ENCODE results near the gene EXT2. TPM values are rescaled to one million over a fixed set of nuclear protein-coding genes. Genes with fewer than 3 reads are reported as not detected.

Gene EXT2
- total RNA-seq, 1 donor: 174 TPM

DNA sequence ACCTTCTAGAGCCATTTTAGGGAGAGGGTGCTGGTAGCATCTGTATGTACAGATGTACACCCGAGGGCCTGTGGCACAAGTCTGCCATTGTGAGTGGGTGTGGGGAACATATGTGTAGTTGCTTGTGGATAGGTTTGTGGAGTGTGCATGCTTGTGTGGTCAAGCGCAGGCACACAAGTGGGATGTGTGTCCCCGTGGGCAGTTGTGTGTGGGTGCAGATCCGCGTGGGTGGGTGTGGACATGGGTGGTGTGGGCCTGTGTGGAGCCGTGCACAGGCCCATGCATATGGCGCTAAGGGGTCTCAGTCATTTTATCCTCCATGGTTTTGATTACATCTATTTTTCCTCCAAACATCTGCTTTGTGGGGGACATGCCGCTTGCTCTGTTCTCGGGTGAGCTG, 185.7 kb downstream of the EXT2 start:
- Histone ChIP-seq H3K4me1 (ENCODE audit: insufficient read depth, low read length) (no peaks in the 10 kb centered on the region), H3K9me3 (ENCODE audit: low read depth, low read length) (no peaks in the 10 kb centered on the region), H3K79me2 (ENCODE audit: insufficient read depth, low read length) (no peaks in the 10 kb centered on the region), H3K4me2 (ENCODE audit: insufficient read depth, low read length) (no peak overlapping the region), H3K4me3 (ENCODE audit: insufficient read depth, low read length) (no peak overlapping the region), H3K27ac (ENCODE audit: low read depth, low read length) (no peak overlapping the region), H3K27me3 (ENCODE audit: insufficient read depth, low read length) (no peaks in the 10 kb centered on the region), H2AFZ (ENCODE audit: low read length) (no peak overlapping the region), H4K20me1 (ENCODE audit: insufficient read depth, low read length) (no peaks in the 10 kb centered on the region), H3K36me3 (ENCODE audit: insufficient read depth, low read length) (no peaks in the 10 kb centered on the region)
- TF ChIP-seq, protein P1, sequence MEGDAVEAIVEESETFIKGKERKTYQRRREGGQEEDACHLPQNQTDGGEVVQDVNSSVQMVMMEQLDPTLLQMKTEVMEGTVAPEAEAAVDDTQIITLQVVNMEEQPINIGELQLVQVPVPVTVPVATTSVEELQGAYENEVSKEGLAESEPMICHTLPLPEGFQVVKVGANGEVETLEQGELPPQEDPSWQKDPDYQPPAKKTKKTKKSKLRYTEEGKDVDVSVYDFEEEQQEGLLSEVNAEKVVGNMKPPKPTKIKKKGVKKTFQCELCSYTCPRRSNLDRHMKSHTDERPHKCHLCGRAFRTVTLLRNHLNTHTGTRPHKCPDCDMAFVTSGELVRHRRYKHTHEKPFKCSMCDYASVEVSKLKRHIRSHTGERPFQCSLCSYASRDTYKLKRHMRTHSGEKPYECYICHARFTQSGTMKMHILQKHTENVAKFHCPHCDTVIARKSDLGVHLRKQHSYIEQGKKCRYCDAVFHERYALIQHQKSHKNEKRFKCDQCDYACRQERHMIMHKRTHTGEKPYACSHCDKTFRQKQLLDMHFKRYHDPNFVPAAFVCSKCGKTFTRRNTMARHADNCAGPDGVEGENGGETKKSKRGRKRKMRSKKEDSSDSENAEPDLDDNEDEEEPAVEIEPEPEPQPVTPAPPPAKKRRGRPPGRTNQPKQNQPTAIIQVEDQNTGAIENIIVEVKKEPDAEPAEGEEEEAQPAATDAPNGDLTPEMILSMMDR (IDR thresholded peaks at IDR 0.05; ENCODE audit: extremely low read depth, low read depth, low read length): no peak
- no peak for DNase-seq (ENCODE audit: insufficient read length, low spot score, missing footprints)

DNA sequence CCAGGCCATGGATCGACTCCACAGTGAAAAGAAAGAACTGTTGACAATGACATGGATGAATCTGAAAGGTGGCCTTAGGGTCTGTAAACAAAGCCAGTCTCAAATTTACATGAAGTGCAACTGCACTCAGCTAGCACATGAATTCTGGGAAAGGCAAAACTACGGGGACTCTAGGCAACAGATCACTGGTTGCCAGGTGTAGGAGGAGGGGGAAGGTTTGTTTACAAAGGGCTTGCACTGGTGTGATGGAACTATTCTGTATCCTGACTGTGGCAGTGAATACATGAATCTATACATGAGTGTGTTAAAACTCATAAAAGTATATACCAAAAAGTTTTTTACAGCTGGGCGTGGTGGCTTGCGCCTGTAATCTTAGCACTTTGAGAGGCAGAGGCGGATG, 187.1 kb downstream of the EXT2 start:
- no peak overlapping the region for H3K4me2 ChIP-seq (ENCODE audit: insufficient read depth, low read length)
- no peak overlapping the region for H3K4me3 ChIP-seq (ENCODE audit: insufficient read depth, low read length)
- H3K79me2 ChIP-seq (ENCODE audit: insufficient read depth, low read length): no peaks in the 10 kb centered on the region
- H3K36me3 ChIP-seq (ENCODE audit: insufficient read depth, low read length): no peaks in the 10 kb centered on the region
- TF ChIP-seq, protein P1 (IDR thresholded peaks at IDR 0.05; ENCODE audit: extremely low read depth, low read depth, low read length): no peak
- no peaks in the 10 kb centered on the region for H3K9me3 ChIP-seq (ENCODE audit: low read depth, low read length)
- no peak overlapping the region for H2AFZ ChIP-seq (ENCODE audit: low read length)
- H3K27ac ChIP-seq (ENCODE audit: low read depth, low read length): no peak overlapping the region
- no peaks in the 10 kb centered on the region for H3K27me3 ChIP-seq (ENCODE audit: insufficient read depth, low read length)
- no peaks in the 10 kb centered on the region for H4K20me1 ChIP-seq (ENCODE audit: insufficient read depth, low read length)
- no peak for DNase-seq (ENCODE audit: insufficient read length, low spot score, missing footprints)
- H3K4me1 ChIP-seq (ENCODE audit: insufficient read depth, low read length): peaks cover 3% of the 10 kb centered on the region

DNA sequence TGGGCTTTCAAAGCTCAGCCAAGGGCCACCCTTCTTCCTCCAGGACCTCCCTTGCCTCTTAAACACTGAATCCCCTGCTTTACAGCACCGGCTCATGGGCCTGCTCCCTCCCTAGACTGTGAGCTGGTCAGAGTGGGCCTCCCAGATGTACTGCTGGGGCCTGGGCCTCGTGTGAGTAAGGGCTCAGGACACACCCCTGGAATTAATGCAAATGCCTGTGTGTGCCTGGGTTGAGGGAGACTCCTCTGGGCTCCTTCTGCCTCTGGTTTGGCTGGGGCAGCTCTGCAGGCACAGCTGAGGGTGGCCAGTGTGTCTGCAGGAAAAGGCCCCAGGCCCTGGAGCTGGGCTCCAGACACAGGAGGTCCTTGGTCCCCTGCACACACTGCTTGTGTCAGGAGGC, 190.3 kb downstream of the EXT2 start:
- no peaks in the 10 kb centered on the region for H3K36me3 ChIP-seq (ENCODE audit: insufficient read depth, low read length)
- H3K4me1 ChIP-seq (ENCODE audit: insufficient read depth, low read length): peaks cover 12% of the 10 kb centered on the region
- DNase-seq (ENCODE audit: insufficient read length, low spot score, missing footprints): peak; percentile 75
- H3K4me2 ChIP-seq (ENCODE audit: insufficient read depth, low read length): no peak overlapping the region
- no peaks in the 10 kb centered on the region for H4K20me1 ChIP-seq (ENCODE audit: insufficient read depth, low read length)
- H3K9me3 ChIP-seq (ENCODE audit: low read depth, low read length): no peaks in the 10 kb centered on the region
- TF ChIP-seq, protein P1 (IDR thresholded peaks at IDR 0.05; ENCODE audit: extremely low read depth, low read depth, low read length): no peak
- no peaks in the 10 kb centered on the region for H3K79me2 ChIP-seq (ENCODE audit: insufficient read depth, low read length)
- peak overlapping the region; percentile 63 for H2AFZ ChIP-seq (ENCODE audit: low read length)
- H3K27me3 ChIP-seq (ENCODE audit: insufficient read depth, low read length): no peaks in the 10 kb centered on the region
- no peak overlapping the region for H3K4me3 ChIP-seq (ENCODE audit: insufficient read depth, low read length)
- no peak overlapping the region for H3K27ac ChIP-seq (ENCODE audit: low read depth, low read length)

- TF ChIP-seq, protein P1 (IDR thresholded peaks at IDR 0.05; ENCODE audit: extremely low read depth, low read depth, low read length): peak; percentile 96
- no peak overlapping the region for H3K27ac ChIP-seq (ENCODE audit: low read depth, low read length)
- no peak overlapping the region for H3K4me2 ChIP-seq (ENCODE audit: insufficient read depth, low read length)
- no peaks in the 10 kb centered on the region for H3K36me3 ChIP-seq (ENCODE audit: insufficient read depth, low read length)
- peak overlapping the region; percentile 63 for H2AFZ ChIP-seq (ENCODE audit: low read length)
- H3K27me3 ChIP-seq (ENCODE audit: insufficient read depth, low read length): no peaks in the 10 kb centered on the region
- peaks cover 12% of the 10 kb centered on the region for H3K4me1 ChIP-seq (ENCODE audit: insufficient read depth, low read length)
- no peaks in the 10 kb centered on the region for H3K9me3 ChIP-seq (ENCODE audit: low read depth, low read length)
- peak; percentile 95 for DNase-seq (ENCODE audit: insufficient read length, low spot score, missing footprints)
- H3K4me3 ChIP-seq (ENCODE audit: insufficient read depth, low read length): no peak overlapping the region
- H4K20me1 ChIP-seq (ENCODE audit: insufficient read depth, low read length): no peaks in the 10 kb centered on the region
- H3K79me2 ChIP-seq (ENCODE audit: insufficient read depth, low read length): no peaks in the 10 kb centered on the region
Observed at GRCh38 chr11:44286268-44286880, 190.9 kb downstream of the EXT2 start.
